ENCODE measurements around the gene CEACAM4. TPM values are rescaled to one million over a fixed set of nuclear protein-coding genes. Genes with fewer than 3 reads are reported as not detected.

CEACAM4 gene
- total RNA-seq, 4 donors from 2014 or later: 0.52 to 2.6 (median 0.93) TPM; not detected in 1

GRCh38 chr19:41624937-41625336 is 1.9 kb downstream of the CEACAM4 start:
- no peak overlapping the region for H3K4me3 ChIP-seq
- WGBS, 2 donors (ENCODE audit: low coverage in 1 of 2): no CpG with 5 or more reads among the region's 4 CpGs
- H3K9me3 ChIP-seq: no peaks in the 10 kb centered on the region
- TF ChIP-seq POLR2AphosphoS5 (IDR thresholded peaks at IDR 0.05) (no peak), CTCF (IDR thresholded peaks at IDR 0.05) (no peak), EP300 (IDR thresholded peaks at IDR 0.05) (no peak), POLR2A (IDR thresholded peaks at IDR 0.05) (no peak)
- ATAC-seq: no peak
- no peak overlapping the region for H3K27ac ChIP-seq
- H3K36me3 ChIP-seq: no peaks in the 10 kb centered on the region
- H3K4me1 ChIP-seq: no peaks in the 10 kb centered on the region
- H3K27me3 ChIP-seq: peaks cover 39% of the 10 kb centered on the region

GRCh38 chr19:41624515-41624914 is 2.4 kb downstream of the CEACAM4 start:
- WGBS, 2 donors (ENCODE audit: low coverage in 1 of 2): 56 to 73% methylated on average over 1 to 3 of the region's 7 CpGs
- no peak for TF ChIP-seq POLR2A (IDR thresholded peaks at IDR 0.05)

GRCh38 chr19:41623360-41623759 is 3.5 kb downstream of the CEACAM4 start:
- Histone ChIP-seq H3K36me3 (no peaks in the 10 kb centered on the region), H3K27ac (no peak overlapping the region), H3K9me3 (no peaks in the 10 kb centered on the region), H3K4me3 (no peak overlapping the region), H3K4me1 (no peaks in the 10 kb centered on the region), H3K27me3 (peaks cover 47% of the 10 kb centered on the region)
- ATAC-seq: no peak
- TF ChIP-seq CTCF (IDR thresholded peaks at IDR 0.05): no peak
- TF ChIP-seq POLR2A (IDR thresholded peaks at IDR 0.05): no peak
- TF ChIP-seq EP300 (IDR thresholded peaks at IDR 0.05): no peak
- TF ChIP-seq POLR2AphosphoS5 (IDR thresholded peaks at IDR 0.05): no peak
- 39 to 52% methylated on average over 2 of the region's 4 CpGs for WGBS, 2 donors (ENCODE audit: low coverage in 1 of 2)

More at GRCh38 chr19:41624515-41624914, 2.4 kb downstream of the CEACAM4 start:
- H3K4me3 ChIP-seq: no peak overlapping the region
- H3K9me3 ChIP-seq: no peaks in the 10 kb centered on the region
- ATAC-seq: no peak
- no peaks in the 10 kb centered on the region for H3K36me3 ChIP-seq
- H3K27me3 ChIP-seq: peaks cover 44% of the 10 kb centered on the region
- H3K4me1 ChIP-seq: no peaks in the 10 kb centered on the region
- no peak overlapping the region for H3K27ac ChIP-seq

- Histone ChIP-seq H3K27me3 (peaks cover 35% of the 10 kb centered on the region), H3K36me3 (no peaks in the 10 kb centered on the region), H3K4me1 (no peaks in the 10 kb centered on the region), H3K27ac (no peak overlapping the region), H3K9me3 (no peaks in the 10 kb centered on the region), H3K4me3 (no peak overlapping the region)
- TF ChIP-seq EP300 (IDR thresholded peaks at IDR 0.05) (no peak), CTCF (IDR thresholded peaks at IDR 0.05) (no peak), POLR2A (IDR thresholded peaks at IDR 0.05) (no peak), POLR2AphosphoS5 (IDR thresholded peaks at IDR 0.05) (no peak)
- ATAC-seq: no peak
- WGBS, 2 donors (ENCODE audit: low coverage in 1 of 2): 46 to 67% methylated on average over 2 of the region's 7 CpGs
Observed at GRCh38 chr19:41621654-41622053, 5.2 kb downstream of the CEACAM4 start.

- ATAC-seq: no peak
- no peaks in the 10 kb centered on the region for H3K4me1 ChIP-seq
- H3K36me3 ChIP-seq: no peaks in the 10 kb centered on the region
- H3K4me3 ChIP-seq: no peak overlapping the region
- H3K27ac ChIP-seq: no peak overlapping the region
- H3K27me3 ChIP-seq: peaks cover 33% of the 10 kb centered on the region
- TF ChIP-seq EP300 (IDR thresholded peaks at IDR 0.05) (no peak), POLR2AphosphoS5 (IDR thresholded peaks at IDR 0.05) (no peak), CTCF (IDR thresholded peaks at IDR 0.05) (no peak), POLR2A (IDR thresholded peaks at IDR 0.05) (no peak)
- H3K9me3 ChIP-seq: no peaks in the 10 kb centered on the region
- WGBS, 2 donors (ENCODE audit: low coverage in 1 of 2): 29 to 54% methylated on average over 1 to 4 of the region's 4 CpGs
Observed at GRCh38 chr19:41621226-41621625, 5.6 kb downstream of the CEACAM4 start.
